Cardiac fibroblast (primary cell): Measurements from ENCODE around the gene TUBG1.

Source experiments
- DNase-seq, 2 donors: peaks; one replicate each; pipeline versions ENCODE4 v3.0.0 to v3.0.0-alpha.2; 2010; ENCODE audit warnings: low read depth in 2 of 2
- H3K4me3 ChIP-seq, 2 donors: replicated peaks in 1 of 2; 1 replicate in 1 of 2; 2 replicates in 1 of 2; pipeline ENCODE4 v1.5.1; 2011; ENCODE audit warnings: low read depth in 2 of 2, low read length in 2 of 2, mild to moderate bottlenecking in 2 of 2, moderate library complexity in 1 of 2
- CTCF ChIP-seq: IDR thresholded peaks from one replicate; pipeline ENCODE4 v1.5.1; 2011; ENCODE audit warnings: low read depth, mild to moderate bottlenecking, low read length, inconsistent platforms

The TUBG1 gene

GRCh38 chr17:42571435-42572225 is 37.9 kb upstream of the TUBG1 start:
- H3K4me3 ChIP-seq = no peak overlapping the region
- no peak for TF ChIP-seq CTCF
- no peak for DNase-seq

GRCh38 chr17:42573095-42573494 is 36.4 kb upstream of the TUBG1 start:
- no peak for DNase-seq
- H3K4me3 ChIP-seq = no peak overlapping the region
- TF ChIP-seq CTCF = no peak

GRCh38 chr17:42574463-42574862 is 35.0 kb upstream of the TUBG1 start:
- no peak overlapping the region for H3K4me3 ChIP-seq
- DNase-seq = no peak
- TF ChIP-seq CTCF = no peak

- H3K4me3 ChIP-seq = peak overlapping the region; percentile 63 to 65
- peak in 1 of 2 donors; percentile 16 for DNase-seq
- no peak for TF ChIP-seq CTCF
These were observed 32.3 kb upstream of the TUBG1 start for GRCh38 chr17:42577140-42577531.

GRCh38 chr17:42577532-42578281 is 31.8 kb upstream of the TUBG1 start, which contains the start of gene PSMC3IP:
Gene PSMC3IP (minus strand): TSS chr17:42577729. CDS start chr17:42577686, 43 bp downstream.
- peak; percentile 96 to 97 for DNase-seq
- H3K4me3 ChIP-seq = peak within 1 kb of the TSS; percentile 63 to 65
- TF ChIP-seq CTCF = peak; percentile 44

- peak; percentile 80 for TF ChIP-seq CTCF
- peak overlapping the region; percentile 63 to 65 for H3K4me3 ChIP-seq
- DNase-seq = peak; percentile 77 to 82
These were observed 31.1 kb upstream of the TUBG1 start for GRCh38 chr17:42578282-42578869.
